Measurements from ENCODE around the gene WWC1.

- TF ChIP-seq CTCF (IDR thresholded peaks at IDR 0.05 in 4 of 5, conservative IDR thresholded peaks at IDR 0.05 in 1 of 5) (no peak), POLR2A (IDR thresholded peaks at IDR 0.05) (no peak)
Observed at GRCh38 chr5:168374532-168374931, 83.1 kb downstream of the WWC1 start.
